ENCODE measurements around the gene SPRY2.
A peak's percentile ranks its signal among the peaks of the same experiment; 100 is the strongest.

The SPRY2 gene

DNA sequence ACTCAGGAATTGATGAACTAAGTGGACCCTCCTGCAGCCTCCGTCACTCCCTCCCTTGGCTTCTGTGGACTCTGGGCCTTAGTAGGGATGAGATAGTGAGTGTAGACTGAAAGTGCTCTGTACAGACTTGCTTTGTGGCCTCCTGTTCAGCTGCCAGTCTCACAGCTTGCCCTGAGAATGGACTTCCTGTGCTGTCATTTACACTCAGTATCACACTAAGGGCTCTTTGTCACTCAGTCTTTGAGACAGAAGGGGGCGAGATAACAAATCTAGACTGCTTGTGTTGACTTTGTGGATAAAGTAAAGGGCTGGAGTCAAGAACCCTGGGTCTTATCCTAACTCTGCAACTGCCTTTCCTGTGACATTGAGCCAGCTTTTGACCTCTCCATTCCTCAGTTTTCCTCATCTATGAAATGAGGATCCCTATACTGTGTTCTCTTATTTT, 21.0 kb upstream of the SPRY2 start (continued):
- TF ChIP-seq ZNF514 (tag by site-specific recombination; IDR thresholded peaks at IDR 0.05), result no peak
- TF ChIP-seq ZNF404 (tag by site-specific recombination; IDR thresholded peaks at IDR 0.05), result no peak
- TF ChIP-seq, protein P1, sequence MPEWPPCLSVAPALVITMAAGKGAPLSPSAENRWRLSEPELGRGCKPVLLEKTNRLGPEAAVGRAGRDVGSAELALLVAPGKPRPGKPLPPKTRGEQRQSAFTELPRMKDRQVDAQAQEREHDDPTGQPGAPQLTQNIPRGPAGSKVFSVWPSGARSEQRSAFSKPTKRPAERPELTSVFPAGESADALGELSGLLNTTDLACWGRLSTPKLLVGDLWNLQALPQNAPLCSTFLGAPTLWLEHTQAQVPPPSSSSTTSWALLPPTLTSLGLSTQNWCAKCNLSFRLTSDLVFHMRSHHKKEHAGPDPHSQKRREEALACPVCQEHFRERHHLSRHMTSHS (tag by site-specific recombination; IDR thresholded peaks at IDR 0.05), result no peak
- no peak for TF ChIP-seq ZNF610 (tag by site-specific recombination; IDR thresholded peaks at IDR 0.05; ENCODE audit: borderline replicate concordance)
- no peak for TF ChIP-seq ZSCAN30 (tag by site-specific recombination; IDR thresholded peaks at IDR 0.05)
- no peak for TF ChIP-seq ZNF707 (tag by site-specific recombination; IDR thresholded peaks at IDR 0.05)
- TF ChIP-seq, protein P2, sequence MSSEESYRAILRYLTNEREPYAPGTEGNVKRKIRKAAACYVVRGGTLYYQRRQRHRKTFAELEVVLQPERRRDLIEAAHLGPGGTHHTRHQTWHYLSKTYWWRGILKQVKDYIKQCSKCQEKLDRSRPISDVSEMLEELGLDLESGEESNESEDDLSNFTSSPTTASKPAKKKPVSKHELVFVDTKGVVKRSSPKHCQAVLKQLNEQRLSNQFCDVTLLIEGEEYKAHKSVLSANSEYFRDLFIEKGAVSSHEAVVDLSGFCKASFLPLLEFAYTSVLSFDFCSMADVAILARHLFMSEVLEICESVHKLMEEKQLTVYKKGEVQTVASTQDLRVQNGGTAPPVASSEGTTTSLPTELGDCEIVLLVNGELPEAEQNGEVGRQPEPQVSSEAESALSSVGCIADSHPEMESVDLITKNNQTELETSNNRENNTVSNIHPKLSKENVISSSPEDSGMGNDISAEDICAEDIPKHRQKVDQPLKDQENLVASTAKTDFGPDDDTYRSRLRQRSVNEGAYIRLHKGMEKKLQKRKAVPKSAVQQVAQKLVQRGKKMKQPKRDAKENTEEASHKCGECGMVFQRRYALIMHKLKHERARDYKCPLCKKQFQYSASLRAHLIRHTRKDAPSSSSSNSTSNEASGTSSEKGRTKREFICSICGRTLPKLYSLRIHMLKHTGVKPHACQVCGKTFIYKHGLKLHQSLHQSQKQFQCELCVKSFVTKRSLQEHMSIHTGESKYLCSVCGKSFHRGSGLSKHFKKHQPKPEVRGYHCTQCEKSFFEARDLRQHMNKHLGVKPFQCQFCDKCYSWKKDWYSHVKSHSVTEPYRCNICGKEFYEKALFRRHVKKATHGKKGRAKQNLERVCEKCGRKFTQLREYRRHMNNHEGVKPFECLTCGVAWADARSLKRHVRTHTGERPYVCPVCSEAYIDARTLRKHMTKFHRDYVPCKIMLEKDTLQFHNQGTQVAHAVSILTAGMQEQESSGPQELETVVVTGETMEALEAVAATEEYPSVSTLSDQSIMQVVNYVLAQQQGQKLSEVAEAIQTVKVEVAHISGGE (tag by site-specific recombination; conservative IDR thresholded peaks at IDR 0.05; ENCODE audit: low read depth), result no peak

DNA sequence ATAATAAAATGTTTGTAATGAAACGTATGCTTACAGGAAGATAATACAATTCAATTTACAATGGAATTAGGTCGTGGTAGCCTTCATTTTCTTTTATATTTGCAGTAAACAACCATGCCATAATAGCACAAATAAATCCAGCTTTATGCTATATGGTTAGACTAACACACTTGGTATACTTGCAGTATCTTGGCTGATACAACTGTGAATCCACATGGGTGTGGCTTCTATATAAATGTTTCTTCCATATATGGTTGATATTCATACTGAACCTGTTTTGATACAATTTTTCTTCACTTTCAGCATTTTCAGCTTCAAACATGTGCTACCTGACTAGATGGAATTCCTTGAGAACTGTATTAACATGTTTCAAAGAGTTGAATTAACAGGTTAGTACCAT, 20.4 kb upstream of the SPRY2 start:
- no peaks in the 10 kb centered on the region for H3K4me1 ChIP-seq (ENCODE audit: control insufficient read depth, insufficient read depth, low read length)
- POLR2A ChIA-PET, result no interaction called here
- no peaks in the 10 kb centered on the region for H3K9me3 ChIP-seq (ENCODE audit: control insufficient read depth, insufficient read depth, low read depth, low read length)
- CTCF ChIA-PET, result interaction anchor here (0.6 to 2.8 kb wide), 3 partner anchors 18 to 637 kb away, joined by 3 to 17 read pairs (median 4); no protein-coding TSS in a partner anchor
- H3K36me3 ChIP-seq (ENCODE audit: control insufficient read depth in 2 of 2, insufficient read depth in 1 of 2, low read length in 2 of 2), result no peaks in the 10 kb centered on the region
- H3K4me3 ChIP-seq (ENCODE audit: low read depth, low read length), result no peak overlapping the region
- no peak overlapping the region for H3K27ac ChIP-seq (ENCODE audit: extremely low read depth, low read depth, low read length)
- TF ChIP-seq ZNF2 (tag by site-specific recombination; IDR thresholded peaks at IDR 0.05) (no peak), ZNF302 (tag by site-specific recombination; IDR thresholded peaks at IDR 0.05; ENCODE audit: low read depth) (no peak), GLI4 (tag by site-specific recombination; IDR thresholded peaks at IDR 0.05) (no peak), ZBTB48 (tag by site-specific recombination; IDR thresholded peaks at IDR 0.05) (no peak), ZNF155 (tag by site-specific recombination; IDR thresholded peaks at IDR 0.05) (no peak), ZNF202 (tag by site-specific recombination; IDR thresholded peaks at IDR 0.05; ENCODE audit: borderline replicate concordance) (no peak)
- TF ChIP-seq, protein P3, sequence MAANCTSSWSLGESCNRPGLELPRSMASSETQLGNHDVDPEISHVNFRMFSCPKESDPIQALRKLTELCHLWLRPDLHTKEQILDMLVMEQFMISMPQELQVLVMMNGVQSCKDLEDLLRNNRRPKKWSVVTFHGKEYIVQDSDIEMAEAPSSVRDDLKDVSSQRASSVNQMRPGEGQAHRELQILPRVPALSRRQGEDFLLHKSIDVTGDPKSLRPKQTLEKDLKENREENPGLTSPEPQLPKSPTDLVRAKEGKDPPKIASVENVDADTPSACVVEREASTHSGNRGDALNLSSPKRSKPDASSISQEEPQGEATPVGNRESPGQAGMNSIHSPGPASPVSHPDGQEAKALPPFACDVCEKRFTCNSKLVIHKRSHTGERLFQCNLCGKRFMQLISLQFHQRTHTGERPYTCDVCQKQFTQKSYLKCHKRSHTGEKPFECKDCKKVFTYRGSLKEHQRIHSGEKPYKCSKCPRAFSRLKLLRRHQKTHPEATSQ (tag by site-specific recombination; IDR thresholded peaks at IDR 0.05), result no peak

DNA sequence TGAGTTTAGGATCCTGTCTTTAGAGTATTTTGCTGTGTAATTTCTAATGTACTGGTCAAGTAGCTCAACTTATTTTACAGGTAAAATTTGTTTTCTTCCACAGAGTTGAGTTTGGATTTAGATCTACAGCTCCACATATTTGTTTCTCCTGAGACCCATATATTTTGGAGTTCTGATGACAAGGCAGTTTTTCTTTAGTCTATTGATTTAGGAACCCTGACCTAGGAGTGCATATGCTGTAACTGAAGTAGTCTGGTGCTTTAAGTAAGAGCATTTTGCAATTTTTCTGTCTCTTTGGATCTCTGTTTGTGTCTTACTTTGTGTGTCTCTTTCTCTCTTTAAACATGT, 19.5 kb upstream of the SPRY2 start:
- TF ChIP-seq ZNF132 (tag by site-specific recombination; IDR thresholded peaks at IDR 0.05; ENCODE audit: borderline replicate concordance), result no peak
- TF ChIP-seq, protein P4, sequence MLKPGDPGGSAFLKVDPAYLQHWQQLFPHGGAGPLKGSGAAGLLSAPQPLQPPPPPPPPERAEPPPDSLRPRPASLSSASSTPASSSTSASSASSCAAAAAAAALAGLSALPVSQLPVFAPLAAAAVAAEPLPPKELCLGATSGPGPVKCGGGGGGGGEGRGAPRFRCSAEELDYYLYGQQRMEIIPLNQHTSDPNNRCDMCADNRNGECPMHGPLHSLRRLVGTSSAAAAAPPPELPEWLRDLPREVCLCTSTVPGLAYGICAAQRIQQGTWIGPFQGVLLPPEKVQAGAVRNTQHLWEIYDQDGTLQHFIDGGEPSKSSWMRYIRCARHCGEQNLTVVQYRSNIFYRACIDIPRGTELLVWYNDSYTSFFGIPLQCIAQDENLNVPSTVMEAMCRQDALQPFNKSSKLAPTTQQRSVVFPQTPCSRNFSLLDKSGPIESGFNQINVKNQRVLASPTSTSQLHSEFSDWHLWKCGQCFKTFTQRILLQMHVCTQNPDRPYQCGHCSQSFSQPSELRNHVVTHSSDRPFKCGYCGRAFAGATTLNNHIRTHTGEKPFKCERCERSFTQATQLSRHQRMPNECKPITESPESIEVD (tag by site-specific recombination; IDR thresholded peaks at IDR 0.05), result peak; percentile 89; the same call in 1 of the 2 replicates
- Histone ChIP-seq H3K4me3 (ENCODE audit: low read depth, low read length) (no peak overlapping the region), H3K27ac (ENCODE audit: extremely low read depth, low read depth, low read length) (no peak overlapping the region), H3K36me3 (ENCODE audit: control insufficient read depth in 2 of 2, insufficient read depth in 1 of 2, low read length in 2 of 2) (no peaks in the 10 kb centered on the region), H3K9me3 (ENCODE audit: control insufficient read depth, insufficient read depth, low read depth, low read length) (no peaks in the 10 kb centered on the region), H3K4me1 (ENCODE audit: control insufficient read depth, insufficient read depth, low read length) (no peaks in the 10 kb centered on the region)
- ChIA-PET POLR2A (interaction anchor here (0.7 to 1.4 kb wide), 2 partner anchors 11 to 18 kb away, joined by 6 read pairs; no protein-coding TSS in a partner anchor), CTCF (interaction anchor here (0.7 to 1.1 kb wide), 3 partner anchors 13 to 62 kb away, joined by 3 to 5 read pairs (median 4); no protein-coding TSS in a partner anchor)
